Smooth muscle cell of bladder (primary cell): ENCODE data around the gene FAM184B. TPM values are rescaled to one million over a fixed set of nuclear protein-coding genes. Genes with fewer than 3 reads are reported as not detected.

Experiments
- total RNA-seq: library from RNA; depleted of rRNA; stranded (reverse); fragments of >200 nt; gene quantifications from 2 replicates; pipeline ENCODE4 v1.2.3, GENCODE V29; 2014

Gene FAM184B
- total RNA-seq: under 0.01 TPM in 1 of 2 replicates, not detected in the other

DNA sequence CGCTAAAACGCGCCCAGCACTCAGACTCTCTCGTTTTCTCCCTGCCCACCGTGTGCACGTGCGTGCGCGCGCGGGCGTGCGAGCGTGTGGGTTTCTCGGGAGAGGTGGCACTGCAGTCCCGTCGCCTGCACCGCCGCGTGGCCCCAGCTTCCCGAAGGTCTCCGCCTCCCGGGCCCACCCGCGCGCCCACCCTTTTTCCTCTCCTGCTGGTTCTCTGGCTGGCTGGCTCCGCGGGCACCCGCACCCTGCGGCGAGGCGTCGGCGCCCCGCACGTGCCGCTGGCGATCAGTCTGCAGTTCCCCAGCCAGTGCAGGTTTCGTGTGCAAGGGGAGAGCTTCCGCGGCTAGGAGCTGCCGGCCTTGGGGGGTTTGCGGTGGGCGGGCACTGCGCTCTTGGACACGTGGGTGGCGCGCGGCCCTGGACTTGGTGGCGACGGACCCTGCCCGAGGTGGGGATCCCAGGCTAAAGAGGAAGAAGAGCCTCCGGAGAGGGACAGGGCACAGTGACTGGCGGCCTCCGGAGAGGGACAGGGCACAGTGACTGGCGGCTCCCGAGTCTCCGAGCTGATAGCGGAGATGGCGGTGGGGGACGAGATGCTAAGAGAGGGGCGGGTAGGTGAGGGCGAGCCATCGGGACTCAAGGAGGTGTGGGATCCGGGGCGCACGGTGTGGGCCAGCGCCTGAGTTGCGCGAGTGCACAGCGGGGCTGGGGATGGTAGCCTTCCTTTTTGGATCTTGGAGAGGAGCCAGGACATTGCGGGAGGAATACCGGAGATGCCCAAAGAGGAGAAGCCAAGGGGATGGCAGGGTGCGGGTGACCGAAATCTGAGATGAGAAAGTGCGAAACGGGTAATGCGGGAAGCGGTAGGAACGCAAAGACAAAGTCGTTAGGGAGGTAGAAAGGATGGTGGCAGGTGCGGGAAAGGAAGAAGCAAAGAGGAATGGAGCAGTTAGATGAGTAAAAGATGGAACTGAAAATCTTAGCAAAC is at the start of gene FAM184B:
Gene FAM184B, minus strand, starts transcription at position 322 of the 988 bp plus-strand sequence. CDS start 322 bp downstream, outside the sequence.

DNA sequence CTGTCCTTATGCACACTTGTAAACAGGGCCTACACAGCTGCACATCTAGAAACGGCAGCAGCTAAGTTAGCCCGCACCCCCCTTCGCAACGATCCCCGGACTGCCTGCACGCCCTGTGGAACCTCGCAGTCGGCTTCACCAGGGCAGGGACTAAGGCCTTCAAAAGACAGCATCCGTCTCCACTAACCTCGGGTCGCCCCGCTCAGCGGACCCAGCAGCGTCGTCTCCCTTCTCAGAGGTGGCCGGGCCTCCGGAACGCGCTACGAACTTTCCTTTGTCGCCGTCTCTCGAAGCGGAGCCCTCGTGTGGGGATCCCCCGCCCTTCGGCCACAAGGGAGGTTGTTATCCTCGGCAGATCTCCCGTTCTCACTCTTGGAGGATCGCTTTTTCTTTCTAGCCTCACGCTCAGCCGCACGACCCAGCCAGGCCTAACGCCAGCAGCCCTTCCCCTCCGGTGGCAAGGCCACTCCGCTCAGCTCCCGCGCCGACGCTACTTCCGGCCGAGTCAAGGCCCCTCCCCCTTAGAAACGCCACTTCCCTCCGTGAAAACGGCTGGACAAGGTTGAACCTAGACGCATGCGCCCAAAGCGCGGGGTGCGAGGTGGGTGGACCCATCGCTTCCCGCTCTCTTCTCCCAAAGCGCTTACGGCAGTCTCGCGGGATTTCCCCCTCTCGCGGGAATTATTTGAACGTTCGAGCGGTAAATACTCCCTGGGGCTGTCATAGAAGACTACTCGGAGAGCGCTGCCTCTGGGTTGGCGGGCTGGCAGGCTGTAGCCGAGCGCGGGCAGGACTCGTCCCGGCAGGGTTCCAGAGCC is 29.0 kb upstream of the FAM184B start, which contains the start of the genes DCAF16 and NCAPG:
Gene DCAF16, minus strand, starts transcription at position 498 of the 818 bp plus-strand sequence. CDS start 6,616 bp downstream, outside the sequence.
Gene NCAPG, plus strand, starts transcription at position 720 of the 818 bp plus-strand sequence. CDS start 99 bp downstream, outside the sequence.

DNA sequence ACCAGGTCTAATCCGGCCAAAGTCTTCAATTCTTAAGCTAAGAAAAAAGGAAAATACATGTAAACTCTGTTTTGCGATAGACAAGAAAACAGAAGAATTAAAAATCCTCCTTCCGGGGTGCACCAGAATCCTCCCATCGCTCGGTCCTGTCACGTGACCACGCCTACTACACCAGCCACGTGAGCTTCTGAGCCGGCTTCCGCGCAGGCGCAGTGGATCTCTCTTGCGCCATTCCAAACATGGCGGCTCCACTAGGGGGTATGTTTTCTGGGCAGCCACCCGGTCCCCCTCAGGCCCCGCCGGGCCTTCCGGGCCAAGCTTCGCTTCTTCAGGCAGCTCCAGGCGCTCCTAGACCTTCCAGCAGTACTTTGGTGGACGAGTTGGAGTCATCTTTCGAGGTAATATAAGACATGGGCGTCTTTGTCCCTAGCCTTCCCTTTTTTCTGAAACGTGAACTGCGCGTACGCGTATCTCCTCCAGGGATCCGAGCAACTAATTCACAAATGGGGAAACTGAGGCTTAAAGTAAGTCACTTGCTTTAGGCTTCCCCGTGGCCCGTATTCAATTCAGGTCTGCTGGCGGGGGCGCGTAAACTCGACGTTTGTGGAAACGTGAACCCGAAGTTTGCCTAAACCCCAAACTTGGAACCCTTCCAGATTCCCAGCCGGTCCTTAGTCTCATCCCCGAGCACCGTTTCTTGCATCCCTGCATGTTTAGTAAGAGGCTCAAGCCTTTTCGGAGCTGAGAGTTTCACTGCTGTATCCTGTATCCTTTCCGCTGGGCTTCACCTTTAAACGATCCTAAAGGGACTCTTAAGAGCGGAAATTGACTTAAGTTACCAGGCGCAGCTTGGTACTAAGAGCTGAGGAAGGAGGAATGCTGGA is 166.8 kb downstream of the FAM184B start, which contains the start of gene MED28:
Gene MED28, plus strand, starts transcription at position 226 of the 884 bp plus-strand sequence. Its CDS starts 14 bp downstream, at position 240.

Other genes with a start within 250 kb of the FAM184B start
- 77.5 and 84.3 TPM in 2 replicates for gene LAP3, start 204.4 kb downstream of the FAM184B start, total RNA-seq
- 8.0 and 10.3 TPM in 2 replicates for gene MED28, start 167.0 kb downstream of the FAM184B start, total RNA-seq
- gene DCAF16, start 29.1 kb upstream of the FAM184B start, total RNA-seq: 21.2 and 24.1 TPM in 2 replicates
- gene NCAPG, start 29.4 kb upstream of the FAM184B start, total RNA-seq: 2.3 and 2.6 TPM in 2 replicates
- gene LCORL, start 240.1 kb upstream of the FAM184B start, total RNA-seq: 5.6 and 5.8 TPM in 2 replicates